LHCN-M2 (cell line): ENCODE results near the gene ZNF485. TPM values are rescaled to one million over a fixed set of nuclear protein-coding genes. Genes with fewer than 3 reads are reported as not detected.
"Not testable (repeated sequence)": the region's sequence is repeated elsewhere in the genome, so short reads cannot be mapped to it uniquely, and the experiment has no call there.

Experiments used
- DNase-seq: peaks from one replicate; pipeline ENCODE4 v3.0.0-alpha.2; 2012; ENCODE audit warnings: low read depth
- total RNA-seq: library from RNA; depleted of rRNA; stranded (reverse); fragments of >200 nt; gene quantifications from 2 replicates; pipeline ENCODE4 v1.2.3, GENCODE V29; 2014

The ZNF485 gene
- total RNA-seq, 1 experiment from 2014 or later = 6.4 TPM

DNA sequence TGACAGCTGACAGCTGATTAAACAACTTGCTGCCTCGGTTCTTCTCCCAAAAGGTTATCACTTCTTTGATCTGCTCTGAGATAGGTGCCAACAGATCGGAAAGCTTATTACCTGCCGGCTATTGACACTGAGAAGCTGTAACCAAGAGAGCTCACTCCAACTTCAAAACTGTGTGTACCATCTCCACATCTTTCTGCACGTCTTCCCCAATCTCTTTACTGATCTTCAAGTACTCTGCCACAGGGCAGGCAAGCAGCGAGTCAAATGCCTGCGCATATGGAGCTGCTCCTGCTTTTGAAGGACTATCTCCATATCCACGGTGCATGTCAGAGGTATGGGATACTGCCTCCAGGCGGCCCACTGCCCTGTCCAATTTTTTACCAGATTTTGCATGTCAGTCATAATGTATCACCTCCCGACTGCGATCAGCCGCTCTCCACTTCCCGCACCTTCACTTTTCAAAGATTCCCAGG, 352 bp upstream of the ZNF485 start:
- DNase-seq = no peak

DNA sequence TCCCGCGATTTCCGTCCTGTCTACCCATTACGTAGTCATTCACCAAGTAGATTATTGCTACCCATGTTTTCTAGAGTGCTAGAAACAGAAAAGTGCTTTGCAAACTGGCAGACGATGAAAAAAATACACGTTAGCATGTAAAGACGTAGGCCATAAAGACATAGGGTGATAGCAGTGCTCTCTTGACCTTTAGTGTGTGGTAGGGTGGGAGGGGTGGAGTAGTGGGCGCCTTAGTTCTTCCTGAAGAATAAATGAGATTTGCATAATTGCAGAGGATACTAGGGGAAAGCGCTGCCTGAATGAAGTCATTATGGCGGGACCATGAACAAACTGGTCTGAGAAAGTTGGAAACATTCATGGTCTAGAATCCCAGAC, 948 bp downstream of the ZNF485 start:
- no peak for DNase-seq

DNA sequence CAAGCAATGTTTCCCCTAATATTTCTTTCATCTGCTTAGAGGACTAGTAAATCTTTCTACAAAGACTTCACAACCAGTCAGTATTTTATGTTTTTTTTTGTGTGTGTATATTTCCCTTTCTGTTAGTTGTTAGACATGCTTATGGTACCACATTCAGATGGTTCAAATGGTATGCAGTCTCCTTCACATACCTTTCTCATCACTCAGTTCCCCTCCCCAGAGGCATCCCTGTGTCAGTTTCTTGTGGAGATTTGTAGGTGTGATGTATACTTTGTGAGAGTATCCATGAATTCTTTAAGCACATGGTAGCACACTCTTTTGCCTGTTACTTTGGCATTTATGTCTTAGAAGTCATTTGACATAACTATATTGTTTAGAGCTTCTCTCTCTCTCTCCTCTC, 4.4 kb downstream of the ZNF485 start:
- peak; percentile 28 for DNase-seq

DNA sequence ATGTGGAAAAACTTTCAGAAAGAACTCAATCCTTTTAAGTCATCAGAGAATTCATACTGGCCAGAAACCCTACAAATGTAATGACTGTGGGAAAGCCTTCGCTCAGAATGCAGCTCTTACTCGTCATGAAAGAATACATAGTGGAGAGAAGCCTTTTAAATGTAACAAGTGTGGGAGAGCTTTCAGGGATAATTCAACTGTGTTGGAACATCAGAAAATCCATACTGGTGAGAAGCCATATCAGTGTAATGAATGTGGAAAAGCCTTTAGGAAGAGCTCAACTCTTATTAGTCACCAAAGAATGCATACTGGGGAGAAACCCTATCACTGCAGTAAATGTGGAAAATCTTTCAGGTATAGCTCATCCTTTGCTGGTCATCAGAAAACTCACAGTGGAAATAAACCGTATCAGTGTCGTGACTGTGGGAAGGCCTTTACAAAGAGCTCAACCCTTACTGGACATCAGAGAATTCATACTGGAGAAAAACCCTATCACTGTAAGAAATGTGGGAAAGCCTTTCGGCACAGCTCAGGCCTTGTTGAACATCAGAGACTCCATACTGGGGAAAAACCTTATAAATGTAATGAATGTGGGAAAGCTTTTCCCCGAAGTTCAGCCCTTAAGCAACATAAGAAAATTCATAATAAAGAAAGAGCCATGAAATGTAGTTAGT, 10.6 kb downstream of the ZNF485 start:
- no peak for DNase-seq

DNA sequence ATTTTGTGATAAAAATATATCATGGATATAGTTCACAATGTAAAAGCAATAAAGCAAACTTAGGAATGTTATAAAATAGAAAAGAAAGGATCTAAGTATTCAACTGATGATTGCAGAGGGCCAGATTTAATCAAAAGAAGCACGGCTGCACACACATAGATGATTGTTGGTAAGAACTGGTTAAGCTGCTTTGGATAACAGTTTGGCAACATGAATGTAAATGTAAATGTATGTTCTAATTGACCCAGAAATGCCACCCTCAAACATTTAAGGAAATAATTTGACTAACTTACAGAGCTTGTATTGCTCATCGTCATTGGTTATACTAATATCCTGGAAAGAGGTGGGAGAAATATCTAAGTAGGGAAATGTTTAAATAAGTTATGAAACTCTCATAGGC, 13.1 kb downstream of the ZNF485 start:
- DNase-seq = no peak

DNA sequence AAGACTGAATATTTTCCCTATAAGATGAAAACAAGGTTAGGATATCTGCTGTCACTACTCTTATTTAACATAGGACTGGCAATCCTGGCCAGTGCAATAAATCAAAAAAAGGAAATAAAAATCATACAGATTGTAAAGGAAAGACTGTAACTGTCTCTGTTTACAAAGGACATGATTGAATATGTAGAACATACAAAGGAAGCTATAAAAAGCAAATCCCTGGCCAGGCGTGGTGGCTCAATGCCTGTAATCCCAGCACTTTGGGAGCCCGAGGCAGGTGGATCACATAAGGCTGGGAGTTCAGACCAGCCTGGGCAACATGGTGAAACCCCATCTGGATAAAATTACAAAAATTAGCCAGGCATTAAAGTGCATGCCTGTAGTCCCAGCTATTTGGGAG, 15.8 kb downstream of the ZNF485 start:
- no peak for DNase-seq

DNA sequence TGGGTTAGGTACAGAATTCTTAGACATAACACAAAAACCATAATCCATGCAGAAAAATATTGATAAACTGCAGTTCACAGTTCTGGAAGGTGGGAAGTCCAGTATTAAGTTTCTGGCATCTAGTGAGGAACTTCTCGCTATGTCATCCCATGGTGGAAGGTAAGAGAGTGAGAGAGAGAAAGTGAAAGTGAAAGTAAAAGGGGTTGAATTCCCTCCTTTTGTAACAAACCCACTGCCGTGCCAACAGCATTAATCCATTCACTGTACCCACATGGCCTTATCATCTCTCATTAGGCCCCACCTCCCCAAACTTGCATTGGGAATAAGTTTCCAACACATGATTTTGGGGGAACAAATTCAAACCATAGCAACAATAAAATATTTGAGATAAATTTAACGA, 17.1 kb downstream of the ZNF485 start:
- peak; percentile 38 for DNase-seq

DNA sequence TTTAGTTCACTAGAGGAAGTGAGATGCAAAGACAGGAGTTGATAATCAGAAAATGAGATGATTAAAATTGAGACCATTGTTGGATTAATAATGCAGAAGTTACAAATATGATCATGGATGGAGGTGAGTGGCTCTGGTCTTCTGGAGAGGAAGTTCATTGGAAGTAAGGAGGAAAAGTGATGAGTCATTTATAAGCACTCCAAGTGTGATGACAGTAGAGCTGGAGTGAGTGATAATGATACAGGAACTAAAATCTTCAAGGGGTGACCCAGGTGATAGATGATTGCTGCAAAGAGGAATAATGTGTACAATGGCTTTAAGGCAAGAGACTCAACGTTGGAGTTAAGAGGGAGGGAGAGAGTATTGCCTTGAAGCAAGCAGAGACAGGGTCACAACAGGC, 21.7 kb downstream of the ZNF485 start:
- DNase-seq = no peak

DNA sequence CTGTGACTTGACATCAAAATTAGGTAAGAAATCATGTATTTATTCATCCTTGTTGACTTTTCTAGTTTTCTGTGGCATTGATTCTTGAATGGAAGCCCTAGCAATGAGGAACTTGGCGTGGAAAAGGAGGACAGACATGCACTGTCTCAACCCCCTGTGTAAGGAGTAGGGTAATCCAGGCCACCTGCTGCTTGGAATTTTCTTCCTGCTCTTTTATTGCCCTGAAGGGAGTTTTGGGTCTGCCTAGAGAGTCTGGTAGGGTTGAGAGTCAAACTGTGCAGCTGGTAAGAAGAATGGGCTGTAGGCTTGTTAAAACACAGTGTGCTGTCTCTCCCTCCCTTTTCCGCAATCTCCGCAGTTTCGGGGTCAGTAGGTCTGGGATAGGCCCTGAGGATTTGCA, 22.7 kb downstream of the ZNF485 start:
- DNase-seq = no peak

DNA sequence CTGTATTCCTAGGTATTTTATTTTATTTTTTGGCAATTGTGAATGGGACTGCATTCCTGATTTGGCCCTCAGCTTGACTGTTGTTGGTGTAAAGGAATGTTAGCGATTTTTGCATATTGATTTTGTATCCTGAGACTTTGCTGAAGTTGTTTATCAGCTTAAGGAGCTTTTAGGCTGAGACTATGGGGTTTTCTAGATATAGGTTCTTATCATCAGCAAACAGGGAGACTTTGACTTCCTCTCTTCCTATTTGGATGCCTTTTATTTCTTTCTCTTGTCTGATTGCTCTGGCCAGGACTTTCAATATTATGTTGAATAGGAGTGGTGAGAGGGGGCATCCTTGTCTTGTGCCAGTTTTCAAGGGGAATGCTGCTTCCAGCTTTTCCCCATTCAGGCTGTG, 29.6 kb downstream of the ZNF485 start:
- DNase-seq = not testable (repeated sequence)

DNA sequence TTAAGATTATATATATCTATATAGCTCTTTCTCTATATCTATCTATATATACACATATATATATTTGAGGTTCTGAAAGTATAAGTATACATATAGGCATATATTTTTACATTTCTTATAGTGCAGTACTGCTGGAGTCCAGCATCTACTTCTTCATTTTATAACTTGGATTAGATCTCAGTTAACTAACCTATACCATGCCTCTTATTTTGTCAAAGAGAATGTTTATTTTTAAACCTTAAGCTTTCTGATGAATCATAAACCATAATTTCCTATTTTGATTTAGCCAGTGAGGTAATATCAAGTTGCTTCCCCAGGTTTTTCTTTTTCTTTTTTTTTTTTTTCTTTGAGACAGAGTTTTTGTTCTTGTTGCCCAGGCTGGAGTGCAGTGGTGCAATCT, 34.4 kb downstream of the ZNF485 start:
- DNase-seq = peak; percentile 39

DNA sequence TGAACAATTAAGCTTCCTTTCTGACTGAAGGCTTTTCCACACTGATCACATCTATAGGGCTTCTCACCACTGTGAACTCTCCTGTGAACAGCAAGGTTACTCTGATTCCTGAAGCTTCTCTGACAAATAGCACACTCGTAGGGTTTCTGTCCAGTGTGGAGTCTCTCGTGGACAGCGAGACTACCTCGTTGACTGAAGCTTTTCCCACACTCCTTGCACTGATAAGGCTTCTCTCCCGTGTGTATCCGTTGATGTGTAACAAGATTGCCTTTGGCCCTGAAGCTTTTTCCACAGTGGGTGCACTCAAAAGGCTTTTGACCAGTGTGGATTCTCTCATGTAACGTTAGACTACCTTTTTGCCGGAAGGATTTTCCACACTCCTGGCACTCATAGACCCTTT, 38.0 kb downstream of the ZNF485 start:
- peak; percentile 43 for DNase-seq

DNA sequence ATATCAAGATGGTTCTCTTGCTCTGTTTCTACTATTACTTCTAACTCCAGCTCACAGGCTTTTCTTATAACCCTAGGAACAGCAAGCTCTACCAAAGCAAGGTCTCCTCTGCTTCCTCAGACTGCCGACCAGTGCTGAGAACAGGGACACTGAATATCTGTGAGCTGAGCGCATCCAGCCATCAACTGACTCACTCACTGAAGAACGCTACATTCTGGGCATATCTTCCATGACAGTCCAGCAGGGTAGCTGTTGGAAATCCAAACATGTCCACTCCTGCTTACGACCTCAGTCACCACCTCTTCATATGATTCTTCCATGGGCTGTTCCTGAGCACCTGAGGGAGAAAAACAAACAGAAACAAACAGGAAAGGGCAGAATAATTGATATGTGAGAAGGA, 39.6 kb downstream of the ZNF485 start:
- DNase-seq = no peak

DNA sequence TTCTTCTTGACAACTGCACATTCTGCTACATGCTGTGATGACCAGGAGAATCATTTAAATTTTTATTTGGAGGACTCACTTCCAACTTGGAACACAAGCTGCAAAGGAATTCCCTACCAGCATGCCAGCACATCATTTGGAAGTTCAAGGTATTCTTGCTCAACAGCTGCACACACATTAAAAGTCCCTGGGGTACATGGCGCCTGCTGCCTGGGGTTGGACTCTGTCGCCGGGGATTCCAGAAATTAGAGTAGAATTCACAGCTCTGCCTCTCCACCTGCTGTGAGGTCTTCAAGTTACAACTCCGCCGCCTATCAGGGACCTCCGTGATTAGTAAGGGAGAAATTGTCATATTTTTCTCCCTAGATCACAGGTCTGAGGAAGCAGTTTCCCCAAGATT, 41.3 kb downstream of the ZNF485 start:
- peak; percentile 74 for DNase-seq

DNA sequence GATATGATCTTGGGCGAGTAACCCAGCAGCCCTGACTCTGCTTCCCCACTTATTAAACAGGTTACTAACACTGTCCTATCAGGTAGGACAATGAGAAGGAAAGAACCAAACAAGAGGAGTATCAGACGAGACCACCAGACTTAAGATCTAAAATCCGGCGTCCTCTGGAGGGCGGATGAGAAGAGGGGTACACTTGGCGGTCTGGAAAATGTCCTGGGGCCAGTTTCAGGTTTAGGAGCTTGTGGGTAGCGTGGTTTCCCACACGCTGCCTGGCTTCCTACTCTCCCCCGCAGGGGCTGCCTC, 41.8 kb downstream of the ZNF485 start:
- DNase-seq = no peak

DNA sequence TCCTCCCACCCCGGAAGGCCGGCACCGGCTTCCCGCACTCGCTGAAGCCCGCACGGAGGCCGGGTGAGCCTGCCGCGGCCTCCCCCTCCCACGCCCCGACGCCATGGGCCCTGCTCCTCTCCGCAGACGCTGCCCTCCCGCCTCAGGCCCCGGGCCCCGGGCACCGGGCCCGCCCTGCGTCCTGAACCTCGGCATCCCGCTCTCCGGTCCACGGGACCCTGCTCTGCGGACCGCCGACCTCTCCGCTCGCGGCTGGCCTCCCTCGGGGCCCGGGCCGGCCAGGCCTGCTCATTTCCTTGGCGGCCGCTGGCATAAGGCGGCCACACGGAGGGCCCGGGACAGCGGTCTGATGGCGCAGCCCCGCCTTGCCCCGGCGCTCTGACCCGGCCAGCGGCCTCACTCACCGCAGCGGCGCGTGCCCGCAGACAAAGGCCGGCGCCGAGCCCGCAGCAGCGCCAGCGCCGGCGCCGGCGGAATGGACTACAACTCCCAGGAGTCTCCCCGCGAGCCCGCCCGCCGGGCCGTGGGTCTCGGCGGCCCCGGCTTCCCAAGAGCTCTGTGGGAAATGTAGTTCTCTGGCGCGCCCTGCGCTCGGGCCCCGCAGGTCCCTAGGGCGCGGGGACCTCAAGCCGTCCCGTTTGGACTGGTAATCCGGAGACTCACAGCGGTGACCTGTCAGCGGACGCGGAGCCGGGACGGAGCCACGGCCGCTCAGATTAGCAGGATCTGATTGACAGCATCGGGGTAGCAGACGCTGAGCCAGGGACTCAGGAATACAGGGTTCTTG, 42.4 kb downstream of the ZNF485 start, which contains the start of gene ZNF32:
Gene ZNF32, minus strand, starts transcription at position 484 of the 787 bp plus-strand sequence. CDS start 2,748 bp downstream, outside the sequence.
- peak; percentile 80 for DNase-seq

DNA sequence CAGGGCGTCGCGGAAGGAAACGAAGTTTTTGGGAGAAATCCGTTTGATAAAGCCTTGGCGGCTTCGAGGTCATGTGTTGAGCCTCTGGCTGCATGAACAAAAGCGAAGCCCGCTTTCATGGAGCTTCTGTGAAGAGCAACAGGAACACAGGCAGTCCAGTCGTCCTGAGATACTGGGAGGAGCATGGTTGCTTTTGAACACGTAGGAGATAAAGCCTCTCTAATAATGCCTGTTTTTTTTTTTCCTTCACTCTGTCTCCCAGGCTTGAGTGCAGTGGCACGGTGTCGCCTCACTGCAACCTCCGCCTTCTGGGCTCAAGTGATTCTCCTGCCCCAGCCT, 42.9 kb downstream of the ZNF485 start:
- DNase-seq = no peak

DNA sequence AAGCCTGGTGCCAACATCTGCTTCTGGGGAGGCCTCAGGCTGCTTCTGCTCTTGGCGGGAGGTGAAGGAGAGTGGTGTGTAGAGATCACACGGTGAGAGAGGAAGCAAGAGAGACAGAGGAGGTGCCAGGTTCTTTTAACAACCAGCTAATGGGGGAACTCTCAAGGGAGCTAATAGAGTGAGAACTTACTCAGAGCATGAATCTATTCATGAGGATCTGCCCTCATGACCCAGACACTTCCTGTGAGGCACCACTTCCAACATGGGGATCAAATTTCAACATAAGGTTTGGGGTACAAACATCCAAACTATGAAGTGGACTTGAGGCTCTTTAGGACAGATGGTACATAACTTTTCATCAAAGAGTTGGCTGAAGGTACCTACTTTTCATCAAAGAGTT, 47.5 kb downstream of the ZNF485 start:
- DNase-seq = peak; percentile 64

DNA sequence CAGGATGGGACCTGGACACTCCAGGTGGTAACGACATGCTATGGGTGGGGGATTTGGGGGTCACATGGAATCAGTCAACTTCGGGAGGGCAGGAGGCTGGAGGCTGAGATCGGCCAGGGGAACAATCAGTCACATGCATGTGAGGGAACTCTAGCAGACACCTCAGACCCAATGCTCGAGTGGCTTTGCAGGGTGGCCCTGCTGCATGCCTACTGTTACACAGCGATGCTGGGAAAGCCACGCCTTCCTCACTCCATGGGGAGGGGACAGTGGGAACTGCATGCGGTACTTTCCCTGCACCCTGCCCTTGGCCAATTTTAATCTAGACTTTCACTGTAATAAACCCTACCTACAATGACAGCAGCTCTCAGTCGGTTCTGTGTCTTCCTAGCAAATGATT, 49.1 kb downstream of the ZNF485 start:
- DNase-seq = no peak

DNA sequence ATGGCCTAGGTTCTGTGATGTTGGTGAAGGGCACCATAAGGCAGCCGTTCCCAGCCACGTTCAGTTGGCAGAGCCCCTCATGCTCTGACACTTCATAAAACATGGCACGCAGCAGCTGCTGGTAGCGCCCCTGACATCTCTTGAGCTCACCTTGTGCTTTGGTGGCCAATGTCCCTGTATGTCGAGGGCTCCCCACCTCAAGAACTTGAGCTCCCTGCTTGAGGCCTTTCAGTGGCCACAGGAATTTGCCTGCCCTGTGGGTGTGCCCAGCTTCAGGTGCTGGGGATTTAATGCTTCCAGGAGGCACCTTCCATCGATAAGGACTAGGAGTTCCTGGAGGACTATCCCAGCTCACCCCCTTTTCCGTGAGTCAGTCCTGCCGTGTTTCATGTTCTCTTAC, 52.0 kb downstream of the ZNF485 start:
- no peak for DNase-seq

DNA sequence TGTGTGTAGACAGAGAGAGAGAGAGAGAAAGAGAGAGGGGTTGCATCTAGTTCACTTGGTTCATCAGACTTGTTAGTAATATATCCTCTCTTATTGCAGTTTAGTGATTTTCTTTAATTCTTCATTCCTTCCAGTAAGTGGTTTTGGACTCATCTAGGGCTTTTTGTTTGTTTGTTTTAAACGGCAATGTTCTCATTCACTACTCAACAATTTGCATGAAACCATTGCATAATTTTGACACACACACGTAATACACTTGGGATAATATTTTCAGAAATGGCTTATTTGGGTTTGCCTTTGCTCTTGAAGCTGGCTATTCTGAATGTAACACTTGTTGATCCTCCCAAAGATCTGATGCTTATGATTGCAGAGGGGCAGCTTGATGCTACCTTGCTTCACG, 58.8 kb downstream of the ZNF485 start:
- peak; percentile 40 for DNase-seq

DNA sequence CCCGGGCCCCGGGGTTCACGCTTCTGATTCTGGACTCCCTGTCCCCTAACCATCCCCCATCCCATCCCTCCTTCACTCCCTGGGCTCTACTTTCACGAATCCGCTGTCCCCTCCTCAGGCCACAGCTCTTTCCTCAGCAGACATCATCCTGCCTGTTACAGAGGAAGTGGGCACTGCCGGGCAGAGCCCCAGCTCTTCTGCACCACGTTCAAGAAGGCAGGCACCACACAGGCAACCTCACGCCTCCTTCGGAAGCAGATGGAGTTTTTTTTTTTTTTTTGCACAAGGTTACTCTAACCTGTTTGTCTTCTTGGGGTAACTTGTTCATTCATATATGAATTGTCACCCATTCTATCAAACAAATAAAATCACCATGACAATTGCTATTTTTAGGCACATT, 60.3 kb downstream of the ZNF485 start:
- no peak for DNase-seq

DNA sequence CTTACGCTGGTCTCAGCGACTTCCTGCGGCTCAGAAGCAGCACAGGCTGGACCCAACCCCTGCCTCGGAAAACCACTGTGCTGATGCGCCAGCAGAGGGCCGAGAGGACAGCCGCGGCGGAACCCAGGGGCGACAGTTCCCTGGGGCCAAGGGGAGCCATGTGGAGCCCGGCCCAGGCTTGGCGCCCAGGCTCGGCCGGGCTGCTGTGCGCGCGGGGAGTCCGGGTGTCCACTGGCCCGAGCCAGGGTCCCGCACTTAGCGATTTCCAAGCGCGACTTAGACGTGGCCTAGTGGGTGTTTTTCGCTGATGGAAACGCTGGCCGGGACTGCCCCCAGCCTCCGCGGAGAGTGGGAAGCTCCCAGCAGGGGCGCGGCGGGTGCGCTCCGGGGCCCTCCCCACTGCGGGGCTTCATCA, 61.1 kb downstream of the ZNF485 start:
- no peak for DNase-seq
